ENCODE measurements around the gene PNMA6E.
"Not testable (repeated sequence)": the region's sequence is repeated elsewhere in the genome, so short reads cannot be mapped to it uniquely, and the experiment has no call there.

PNMA6E gene

DNA sequence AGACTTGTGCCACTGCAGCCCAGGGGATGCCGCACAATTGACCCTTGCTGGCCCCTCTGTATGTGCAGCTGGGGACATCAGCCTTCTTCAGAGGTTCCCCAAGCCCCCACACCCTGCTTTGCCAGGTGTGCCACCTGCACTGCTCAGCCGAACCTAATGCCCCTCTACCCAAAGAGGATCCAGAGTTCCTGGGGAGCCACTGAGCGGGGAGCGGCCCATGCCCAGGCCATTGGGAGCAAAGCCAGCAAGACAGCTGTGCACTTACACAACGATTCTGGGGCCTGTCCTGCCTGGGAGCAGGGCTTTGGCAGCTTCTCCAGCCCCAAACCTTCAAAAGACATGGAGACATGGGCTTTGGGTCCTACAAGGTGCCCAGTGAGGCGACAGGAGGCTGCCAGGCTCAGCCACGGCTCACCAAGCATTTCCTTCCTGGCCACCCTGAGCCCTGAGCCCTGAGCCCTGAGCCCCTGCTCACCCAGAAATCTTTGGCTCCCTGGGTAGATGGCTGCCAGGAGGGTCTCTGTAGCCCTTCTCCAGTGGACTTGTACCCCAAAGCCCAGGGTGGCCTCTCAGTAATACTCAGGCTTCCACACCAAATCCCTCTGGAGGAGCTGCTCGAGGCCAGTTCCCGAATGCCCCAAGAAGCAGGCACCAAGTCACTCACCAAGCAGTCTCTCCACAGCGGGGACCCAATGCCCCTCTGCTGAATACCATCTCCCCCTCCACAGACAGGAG, 13.0 kb downstream of the PNMA6E start:
- H3K4me3 ChIP-seq (ENCODE audit: low read depth, low read length), result no peak overlapping the region
- no peak for DNase-seq (ENCODE audit: low read depth)
- TF ChIP-seq, protein P1, sequence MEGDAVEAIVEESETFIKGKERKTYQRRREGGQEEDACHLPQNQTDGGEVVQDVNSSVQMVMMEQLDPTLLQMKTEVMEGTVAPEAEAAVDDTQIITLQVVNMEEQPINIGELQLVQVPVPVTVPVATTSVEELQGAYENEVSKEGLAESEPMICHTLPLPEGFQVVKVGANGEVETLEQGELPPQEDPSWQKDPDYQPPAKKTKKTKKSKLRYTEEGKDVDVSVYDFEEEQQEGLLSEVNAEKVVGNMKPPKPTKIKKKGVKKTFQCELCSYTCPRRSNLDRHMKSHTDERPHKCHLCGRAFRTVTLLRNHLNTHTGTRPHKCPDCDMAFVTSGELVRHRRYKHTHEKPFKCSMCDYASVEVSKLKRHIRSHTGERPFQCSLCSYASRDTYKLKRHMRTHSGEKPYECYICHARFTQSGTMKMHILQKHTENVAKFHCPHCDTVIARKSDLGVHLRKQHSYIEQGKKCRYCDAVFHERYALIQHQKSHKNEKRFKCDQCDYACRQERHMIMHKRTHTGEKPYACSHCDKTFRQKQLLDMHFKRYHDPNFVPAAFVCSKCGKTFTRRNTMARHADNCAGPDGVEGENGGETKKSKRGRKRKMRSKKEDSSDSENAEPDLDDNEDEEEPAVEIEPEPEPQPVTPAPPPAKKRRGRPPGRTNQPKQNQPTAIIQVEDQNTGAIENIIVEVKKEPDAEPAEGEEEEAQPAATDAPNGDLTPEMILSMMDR (IDR thresholded peaks at IDR 0.05; ENCODE audit: low read depth, low read length, missing control alignments), result no peak
- in situ Hi-C loops (cut with HindIII; ENCODE audit: low sequenced_read_pairs), result loop anchor here (5.0 kb wide), 1 partner anchor 51 kb away; no protein-coding TSS in a partner anchor

DNA sequence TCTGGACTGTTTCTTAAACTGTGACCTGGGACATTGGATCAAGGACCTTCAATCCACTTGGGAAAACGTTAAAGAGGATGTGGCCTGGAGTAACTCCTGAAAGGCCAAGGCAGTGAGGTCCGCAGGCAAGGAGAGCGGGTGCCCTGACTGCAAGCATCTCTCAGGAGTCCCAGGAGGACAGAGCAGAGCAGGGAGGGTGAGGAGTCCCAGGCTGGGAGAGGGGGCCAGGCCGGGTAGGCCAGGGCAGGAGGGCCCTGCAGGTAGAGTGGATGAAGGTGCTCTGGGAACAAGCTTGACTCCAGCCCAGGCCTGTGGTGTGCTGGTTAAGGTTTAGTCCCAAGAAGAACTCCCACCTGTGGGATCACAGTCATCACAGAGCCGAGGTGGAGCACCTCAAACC, 13.8 kb downstream of the PNMA6E start:
- TF ChIP-seq, protein P1 (IDR thresholded peaks at IDR 0.05; ENCODE audit: low read depth, low read length, missing control alignments), result no peak
- in situ Hi-C loops (cut with HindIII; ENCODE audit: low sequenced_read_pairs), result loop anchor here (5.0 kb wide), 1 partner anchor 50 kb away; no protein-coding TSS in a partner anchor
- no peak overlapping the region for H3K4me3 ChIP-seq (ENCODE audit: low read depth, low read length)
- no peak for DNase-seq (ENCODE audit: low read depth)

DNA sequence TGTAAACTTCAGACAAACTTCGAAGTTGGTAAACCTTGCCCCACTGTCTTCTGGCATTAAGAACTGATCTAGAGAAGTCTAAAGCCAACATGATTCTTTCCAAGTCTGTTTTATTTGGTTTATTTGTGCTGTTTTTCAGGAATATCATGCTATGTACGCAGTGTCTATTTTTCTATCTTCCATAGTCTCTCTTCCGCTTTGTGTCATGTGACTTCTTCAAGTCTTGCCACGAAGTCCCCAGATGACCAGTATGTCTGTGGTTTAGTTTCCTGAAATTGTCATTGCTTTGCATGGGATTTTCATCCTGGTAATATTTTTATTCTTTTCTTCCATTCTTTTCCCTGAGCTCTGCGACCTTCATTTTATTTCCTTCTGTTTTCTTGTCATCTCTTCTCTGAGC, 15.1 kb downstream of the PNMA6E start:
- H3K4me3 ChIP-seq (ENCODE audit: low read depth, low read length), result no peak overlapping the region
- TF ChIP-seq, protein P1 (IDR thresholded peaks at IDR 0.05; ENCODE audit: low read depth, low read length, missing control alignments), result no peak
- no peak for DNase-seq (ENCODE audit: low read depth)
- in situ Hi-C loops (cut with HindIII; ENCODE audit: low sequenced_read_pairs), result loop anchor here (5.0 kb wide), 1 partner anchor 49 kb away; no protein-coding TSS in a partner anchor

DNA sequence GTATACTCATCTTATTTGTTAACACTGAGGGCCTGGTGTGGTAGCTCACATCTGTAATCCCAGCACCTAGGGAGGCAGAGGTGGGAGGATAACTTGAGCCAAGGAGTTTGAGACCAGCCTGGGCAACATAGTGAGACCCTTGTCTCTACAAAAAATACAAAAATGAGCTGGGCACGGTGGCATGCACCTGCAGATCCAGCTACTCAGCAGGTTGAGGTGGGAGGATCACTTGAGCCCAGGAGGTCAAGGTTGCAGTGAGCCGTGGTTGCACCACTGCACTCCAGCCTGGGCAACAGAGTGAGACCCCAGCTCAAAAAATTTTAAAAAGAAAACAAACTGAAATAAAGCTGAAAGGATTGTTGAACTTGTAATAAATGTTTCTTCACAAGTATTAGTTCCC, 16.2 kb downstream of the PNMA6E start:
- in situ Hi-C loops (cut with HindIII; ENCODE audit: low sequenced_read_pairs), result loop anchor here (5.0 kb wide), 1 partner anchor 48 kb away; no protein-coding TSS in a partner anchor
- H3K4me3 ChIP-seq (ENCODE audit: low read depth, low read length); DNase-seq (ENCODE audit: low read depth): not testable (repeated sequence)

DNA sequence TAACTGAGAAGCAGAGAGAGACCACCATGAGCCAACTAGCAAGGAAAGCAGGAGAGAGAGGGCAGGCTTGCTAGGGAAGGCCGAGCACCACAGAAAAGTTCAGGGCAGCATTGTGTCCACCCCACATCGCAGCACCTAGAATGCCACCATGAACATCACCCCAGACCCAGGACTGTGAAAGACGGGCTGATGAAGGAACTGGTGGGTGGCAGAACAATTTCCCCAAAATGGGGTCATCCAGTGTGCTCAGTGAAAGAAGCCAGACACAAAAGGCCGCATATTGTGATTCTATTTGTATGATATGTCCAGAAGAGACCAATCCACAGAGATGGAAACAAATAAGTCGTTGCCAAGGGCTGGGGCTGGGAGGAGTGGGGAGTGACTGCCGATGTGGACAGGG, 16.8 kb downstream of the PNMA6E start:
- DNase-seq (ENCODE audit: low read depth), result no peak
- in situ Hi-C loops (cut with HindIII; ENCODE audit: low sequenced_read_pairs), result no loop called here
- no peak overlapping the region for H3K4me3 ChIP-seq (ENCODE audit: low read depth, low read length)
- TF ChIP-seq, protein P1 (IDR thresholded peaks at IDR 0.05; ENCODE audit: low read depth, low read length, missing control alignments), result no peak

DNA sequence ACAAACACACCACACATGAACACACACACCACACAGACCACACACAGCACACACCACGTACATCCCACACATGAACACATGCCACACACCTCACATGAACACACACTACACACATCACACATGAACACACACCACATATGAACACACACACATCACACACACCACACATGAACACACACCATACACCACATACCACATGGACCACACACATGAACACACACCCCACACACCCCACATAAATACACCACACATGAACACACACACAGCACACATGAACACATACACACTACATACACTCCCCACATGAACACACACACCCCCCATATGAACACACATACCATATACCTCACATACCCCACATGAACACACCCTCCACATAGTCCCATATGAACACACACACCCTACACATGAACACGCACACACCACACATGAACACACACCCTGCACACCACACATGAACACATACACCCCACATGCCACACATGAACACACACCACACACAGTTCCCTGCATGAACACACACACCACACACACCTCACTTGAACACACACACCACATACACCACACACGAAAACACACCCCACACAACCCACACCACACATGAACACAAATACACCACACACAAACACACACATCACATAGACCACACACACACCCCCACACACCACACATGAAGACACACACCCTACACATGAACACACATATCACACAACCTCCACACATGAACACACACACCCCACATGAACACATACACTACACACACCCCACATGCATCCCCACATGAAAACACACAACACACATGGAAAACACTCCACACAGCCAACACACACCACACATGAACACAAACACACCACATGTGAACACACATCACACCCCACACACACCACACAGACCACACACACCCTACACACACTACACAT, 18.3 kb downstream of the PNMA6E start:
- TF ChIP-seq, protein P1 (IDR thresholded peaks at IDR 0.05; ENCODE audit: low read depth, low read length, missing control alignments), result no peak
- no peak overlapping the region for H3K4me3 ChIP-seq (ENCODE audit: low read depth, low read length)
- in situ Hi-C loops (cut with HindIII; ENCODE audit: low sequenced_read_pairs), result no loop called here
- no peak for DNase-seq (ENCODE audit: low read depth)

Data from astrocyte of the cerebellum (primary cell).